ENCODE results near the gene SH3YL1. TPM values are rescaled to one million over a fixed set of nuclear protein-coding genes. Genes with fewer than 3 reads are reported as not detected.
A peak's percentile ranks its signal among the peaks of the same experiment; 100 is the strongest.
"Not testable (repeated sequence)": the region's sequence is repeated elsewhere in the genome, so short reads cannot be mapped to it uniquely, and the experiment has no call there.

The SH3YL1 gene
- total RNA-seq, 1 donor from 2014 or later = 24.8 TPM

- no peak for TF ChIP-seq CTCF (conservative IDR thresholded peaks at IDR 0.05; ENCODE audit: low read depth, low read length)
- DNase-seq (ENCODE audit: low read depth) = no peak
- no peak overlapping the region for H3K4me3 ChIP-seq (ENCODE audit: low read depth, low read length)
Observed at GRCh38 chr2:175880-176820, 87.7 kb downstream of the SH3YL1 start.

DNA sequence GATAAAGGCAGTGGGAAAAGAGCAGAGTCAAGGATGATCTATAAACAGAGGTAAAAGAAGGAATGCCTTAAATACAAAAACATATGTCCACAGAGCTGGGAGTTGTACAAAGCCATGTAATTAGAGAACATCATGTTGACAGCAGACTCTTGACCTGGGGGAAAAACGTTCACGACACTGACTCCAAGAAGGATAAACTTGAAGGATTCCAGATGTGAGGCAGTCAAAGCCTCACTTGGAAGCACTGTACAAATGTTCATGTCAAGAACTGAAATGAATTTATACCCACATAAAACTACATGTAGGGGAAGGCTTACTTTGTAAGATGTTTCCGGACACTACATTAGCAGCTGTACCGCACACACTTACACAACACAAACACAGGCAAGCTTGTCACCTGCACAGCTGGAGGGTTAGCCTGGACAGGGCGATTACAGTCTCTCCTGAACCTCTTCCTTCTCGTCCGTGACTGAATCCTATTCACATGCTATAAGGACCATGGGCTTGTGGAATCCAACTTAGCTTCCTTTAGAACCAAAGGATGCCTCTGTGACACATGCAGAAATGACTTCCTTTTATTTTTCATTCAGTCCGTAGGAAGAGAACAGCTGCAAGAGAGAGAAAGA lies 88.6 kb downstream of the SH3YL1 start:
- no peak overlapping the region for H3K4me3 ChIP-seq (ENCODE audit: low read depth, low read length)
- TF ChIP-seq CTCF (conservative IDR thresholded peaks at IDR 0.05; ENCODE audit: low read depth, low read length) = no peak
- no peak for DNase-seq (ENCODE audit: low read depth)

- DNase-seq (ENCODE audit: low read depth); H3K4me3 ChIP-seq (ENCODE audit: low read depth, low read length): not testable (repeated sequence)
- TF ChIP-seq CTCF (conservative IDR thresholded peaks at IDR 0.05; ENCODE audit: low read depth, low read length) = peak; percentile 60
Observed at GRCh38 chr2:172120-172519, 91.7 kb downstream of the SH3YL1 start.

GRCh38 chr2:169741-170140 lies 94.1 kb downstream of the SH3YL1 start:
- H3K4me3 ChIP-seq (ENCODE audit: low read depth, low read length) = no peak overlapping the region
- TF ChIP-seq CTCF (conservative IDR thresholded peaks at IDR 0.05; ENCODE audit: low read depth, low read length) = no peak
- DNase-seq (ENCODE audit: low read depth) = no peak

Other genes with a start within 250 kb of the SH3YL1 start
- 6.1 and 13.5 TPM in 2 replicates for gene FAM110C, start 217.5 kb downstream of the SH3YL1 start, total RNA-seq
- gene ACP1, start 915 bp upstream of the SH3YL1 start, total RNA-seq = 100 and 111 TPM in 2 replicates
- gene ALKAL2, start 24.1 kb upstream of the SH3YL1 start, total RNA-seq = 0.12 and 0.36 TPM in 2 replicates